Central memory CD8-positive, alpha-beta T cell (primary cell): ENCODE results near the gene TTBK1.

Experiments used
- ATAC-seq: fragments of 150-1000 bp; cut with Tn5 transposase; replicated peaks from 2 replicates; pipeline ENCODE4 v1.10.0; 2022; ENCODE audit warnings: mild to moderate bottlenecking, moderate FRiP score, moderate number of reproducible peaks; ENCODE audit not compliant: poor library complexity, severe bottlenecking; ENCODE audit errors: extremely low read depth
- DNase-seq, 2 donors: peaks; one replicate each; pipeline ENCODE4 v3.0.0; 2021; ENCODE audit warnings: low spot score in 2 of 2
- H3K27ac Mint-ChIP-seq: one replicate; pipeline ENCODE4 v1.8.0; 2022; ENCODE audit warnings: low read depth, mild to moderate bottlenecking, moderate library complexity, mixed read lengths
- H3K27me3 Mint-ChIP-seq: one replicate; pipeline ENCODE4 v1.8.0; 2022; ENCODE audit warnings: mixed read lengths
- H3K36me3 Mint-ChIP-seq: one replicate; pipeline ENCODE4 v1.8.0; 2022; ENCODE audit warnings: mild to moderate bottlenecking, moderate library complexity, mixed read lengths; ENCODE audit not compliant: insufficient read depth
- H3K4me1 Mint-ChIP-seq: one replicate; pipeline ENCODE4 v1.8.0; 2022; ENCODE audit warnings: mixed read lengths
- H3K4me3 Mint-ChIP-seq: one replicate; pipeline ENCODE4 v1.8.0; 2022; ENCODE audit warnings: mild to moderate bottlenecking, moderate library complexity, mixed read lengths
- H3K9me3 Mint-ChIP-seq: one replicate; pipeline ENCODE4 v1.8.0; 2022; ENCODE audit warnings: mixed read lengths

Gene TTBK1

GRCh38 chr6:43273707-43274106 is 30.4 kb downstream of the TTBK1 start:
- Mint-ChIP-seq H3K27ac (peak overlapping the region; percentile 56), H3K27me3 (peaks cover 40% of the 10 kb centered on the region), H3K4me1 (peaks cover 19% of the 10 kb centered on the region), H3K9me3 (no peaks in the 10 kb centered on the region), H3K4me3 (peak overlapping the region; percentile 72), H3K36me3 (peaks cover 6% of the 10 kb centered on the region)
- ATAC-seq, result no peak
- DNase-seq, result no peak

DNA sequence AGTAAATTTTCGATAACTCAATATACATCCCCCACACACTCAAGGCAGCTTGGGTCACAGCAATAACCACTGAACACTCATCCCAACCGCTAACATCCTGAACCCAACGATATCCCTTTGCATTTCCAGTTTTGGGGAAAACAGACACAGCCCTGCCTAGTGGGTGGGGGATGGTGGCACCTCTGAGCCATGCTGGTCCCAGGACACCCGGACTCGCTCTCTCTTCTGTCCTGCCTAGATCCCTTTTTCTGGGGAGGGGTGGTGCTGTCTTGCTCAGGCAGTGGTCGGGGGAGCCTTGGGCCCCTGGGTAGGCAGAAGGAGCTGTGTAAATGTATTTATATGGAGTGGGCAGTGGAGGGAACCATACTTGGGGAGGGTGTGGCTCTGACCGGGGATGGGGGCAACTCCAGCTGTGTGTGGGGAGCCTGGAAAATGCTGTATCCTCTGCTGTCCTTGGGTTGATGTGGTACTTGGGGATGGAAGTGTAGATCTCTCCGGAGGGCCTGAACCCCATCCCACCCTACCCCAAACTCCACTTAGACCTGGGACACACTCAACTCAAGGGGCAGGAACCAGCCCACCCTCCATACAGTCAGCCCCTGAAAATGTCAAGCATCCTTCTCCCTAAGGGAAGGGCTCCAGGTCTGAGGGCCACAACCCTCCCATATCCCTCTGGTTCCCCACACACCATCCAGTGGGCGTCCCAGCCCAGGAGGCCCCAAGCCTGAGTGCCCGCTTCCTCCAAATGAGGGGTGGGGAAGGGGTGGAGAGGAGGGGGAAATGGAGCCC is 31.0 kb downstream of the TTBK1 start:
- peaks cover 13% of the 10 kb centered on the region for H3K4me1 Mint-ChIP-seq
- H3K4me3 Mint-ChIP-seq, result peak overlapping the region; percentile 72

GRCh38 chr6:43274916-43275597 is 31.8 kb downstream of the TTBK1 start:
- Mint-ChIP-seq H3K27me3 (peaks cover 44% of the 10 kb centered on the region), H3K36me3 (peaks cover 7% of the 10 kb centered on the region), H3K9me3 (no peaks in the 10 kb centered on the region), H3K4me3 (peak overlapping the region; percentile 72), H3K27ac (peak overlapping the region; percentile 69), H3K4me1 (peaks cover 13% of the 10 kb centered on the region)
- ATAC-seq (peak; percentile 40), DNase-seq (no peak)

More for the DNA sequence above, 31.0 kb downstream of the TTBK1 start:
- Mint-ChIP-seq H3K27ac (peak overlapping the region; percentile 69), H3K36me3 (peaks cover 7% of the 10 kb centered on the region), H3K27me3 (peaks cover 42% of the 10 kb centered on the region), H3K9me3 (no peaks in the 10 kb centered on the region)
- no peak for ATAC-seq
- DNase-seq, result no peak

GRCh38 chr6:43275801-43276576 is 32.7 kb downstream of the TTBK1 start:
- H3K4me1 Mint-ChIP-seq, result peaks cover 13% of the 10 kb centered on the region
- peaks cover 7% of the 10 kb centered on the region for H3K36me3 Mint-ChIP-seq
- peak overlapping the region; percentile 72 for H3K4me3 Mint-ChIP-seq
- H3K9me3 Mint-ChIP-seq, result no peaks in the 10 kb centered on the region
- DNase-seq (no peak), ATAC-seq (peak; percentile 56)
- H3K27ac Mint-ChIP-seq, result no peak overlapping the region
- peaks cover 53% of the 10 kb centered on the region for H3K27me3 Mint-ChIP-seq

DNA sequence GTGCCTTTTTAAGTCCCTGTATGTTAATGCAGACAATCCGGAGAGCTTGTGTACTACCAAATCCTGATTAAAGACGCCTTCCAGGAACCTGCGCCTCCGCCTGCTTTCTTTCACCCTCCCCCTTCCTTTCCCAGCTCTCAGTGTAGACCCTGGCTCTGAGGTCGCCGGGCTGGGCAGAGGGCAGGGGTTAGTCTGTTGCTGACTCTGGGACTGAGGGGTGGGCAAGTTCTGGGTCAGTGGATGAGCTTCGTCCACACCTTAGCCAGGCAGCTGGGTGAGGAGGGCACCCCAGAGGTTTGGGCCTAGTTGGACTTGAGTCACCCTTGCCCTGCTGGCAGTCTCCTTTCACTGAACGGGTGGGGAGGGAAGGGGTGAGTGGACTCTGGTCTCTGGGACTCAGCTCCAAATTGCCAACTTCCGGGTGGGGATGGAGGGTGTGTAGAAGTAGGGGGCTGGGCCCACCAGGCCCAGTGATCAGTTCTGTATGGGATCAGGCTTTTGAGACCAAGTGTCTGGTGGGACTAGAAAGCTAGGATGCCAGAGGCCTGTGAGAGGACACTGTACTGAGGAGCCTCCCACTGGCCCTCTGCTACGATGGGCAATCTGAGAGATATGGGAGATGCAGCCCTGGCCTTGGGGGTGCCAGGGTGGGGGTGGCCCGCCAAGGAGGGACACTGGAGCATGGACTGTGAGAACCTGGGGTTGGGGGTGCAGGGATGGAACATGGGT is 33.5 kb downstream of the TTBK1 start:
- DNase-seq (no peak), ATAC-seq (no peak)
- Mint-ChIP-seq H3K36me3 (peaks cover 7% of the 10 kb centered on the region), H3K27me3 (peaks cover 61% of the 10 kb centered on the region), H3K27ac (no peak overlapping the region), H3K9me3 (no peaks in the 10 kb centered on the region), H3K4me3 (peak overlapping the region; percentile 72), H3K4me1 (peaks cover 13% of the 10 kb centered on the region)

DNA sequence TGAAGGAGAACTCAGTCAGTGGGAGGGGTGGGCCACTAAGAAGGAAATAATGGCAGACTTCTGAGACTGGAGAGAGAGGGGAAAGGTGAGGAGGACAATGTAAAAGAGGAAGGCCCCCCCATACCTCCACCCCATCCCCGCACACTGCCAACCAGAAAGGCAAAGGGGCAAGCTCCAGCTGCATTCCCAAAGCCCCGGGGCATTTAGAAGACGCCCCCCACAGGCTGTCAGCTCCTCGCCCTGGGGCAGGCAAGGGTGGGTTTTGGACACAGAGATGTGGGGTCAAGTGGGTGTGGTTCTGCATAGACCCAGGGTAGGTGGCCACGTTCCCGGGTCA is 34.0 kb downstream of the TTBK1 start:
- H3K36me3 Mint-ChIP-seq, result peaks cover 7% of the 10 kb centered on the region
- DNase-seq, result no peak
- peak overlapping the region; percentile 72 for H3K4me3 Mint-ChIP-seq
- no peak for ATAC-seq
- no peak overlapping the region for H3K27ac Mint-ChIP-seq
- H3K27me3 Mint-ChIP-seq, result peaks cover 66% of the 10 kb centered on the region
- H3K9me3 Mint-ChIP-seq, result no peaks in the 10 kb centered on the region
- H3K4me1 Mint-ChIP-seq, result peaks cover 13% of the 10 kb centered on the region

GRCh38 chr6:43277643-43278523 is 34.6 kb downstream of the TTBK1 start:
- Mint-ChIP-seq H3K27ac (peak overlapping the region; percentile 20), H3K9me3 (no peaks in the 10 kb centered on the region), H3K4me3 (no peak overlapping the region), H3K36me3 (peaks cover 8% of the 10 kb centered on the region), H3K4me1 (peaks cover 13% of the 10 kb centered on the region), H3K27me3 (peaks cover 72% of the 10 kb centered on the region)
- ATAC-seq (no peak), DNase-seq (no peak)

DNA sequence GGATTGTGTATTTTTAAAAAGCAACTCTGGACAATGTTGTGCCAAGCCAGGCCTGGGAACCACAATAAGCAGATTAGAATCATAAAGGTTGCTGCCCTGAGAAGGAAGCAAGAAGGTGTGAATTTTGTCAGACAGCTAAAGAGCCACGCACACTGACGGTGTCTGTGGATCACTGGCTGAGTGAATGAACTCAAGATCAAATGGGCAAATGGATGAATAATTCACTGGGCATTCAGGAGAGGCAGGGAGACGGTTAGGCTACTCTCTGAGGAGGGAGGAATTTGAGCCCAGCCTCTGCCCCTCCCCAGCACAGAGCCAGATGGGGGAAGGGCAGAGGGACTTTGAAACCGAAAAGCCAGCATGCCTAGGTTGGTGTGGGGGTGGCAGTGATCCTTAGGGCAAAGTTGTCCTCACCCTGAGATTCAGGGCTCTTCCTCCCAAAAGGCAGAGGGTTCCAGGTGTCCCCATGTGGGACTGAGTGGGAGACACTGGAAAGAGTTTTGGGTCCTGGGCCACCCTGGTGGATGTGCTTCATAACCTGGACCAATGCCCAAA is 35.3 kb downstream of the TTBK1 start:
- Mint-ChIP-seq H3K4me3 (no peak overlapping the region), H3K4me1 (peaks cover 13% of the 10 kb centered on the region), H3K27ac (peak overlapping the region; percentile 20), H3K36me3 (peaks cover 8% of the 10 kb centered on the region), H3K27me3 (peaks cover 75% of the 10 kb centered on the region), H3K9me3 (no peaks in the 10 kb centered on the region)
- no peak for DNase-seq
- no peak for ATAC-seq

- H3K36me3 Mint-ChIP-seq, result peaks cover 6% of the 10 kb centered on the region
- H3K9me3 Mint-ChIP-seq, result no peaks in the 10 kb centered on the region
- H3K4me3 Mint-ChIP-seq, result no peak overlapping the region
- H3K4me1 Mint-ChIP-seq, result peaks cover 13% of the 10 kb centered on the region
- peaks cover 62% of the 10 kb centered on the region for H3K27me3 Mint-ChIP-seq
- H3K27ac Mint-ChIP-seq, result no peak overlapping the region
- ATAC-seq (no peak), DNase-seq (no peak)
Measured at GRCh38 chr6:43280234-43280633, 37.0 kb downstream of the TTBK1 start.

GRCh38 chr6:43282060-43282459 is 38.8 kb downstream of the TTBK1 start:
- DNase-seq (no peak), ATAC-seq (no peak)
- H3K27me3 Mint-ChIP-seq, result peaks cover 65% of the 10 kb centered on the region
- H3K4me1 Mint-ChIP-seq, result peaks cover 6% of the 10 kb centered on the region
- H3K36me3 Mint-ChIP-seq, result peaks cover 4% of the 10 kb centered on the region
- H3K4me3 Mint-ChIP-seq, result no peak overlapping the region
- H3K27ac Mint-ChIP-seq, result no peak overlapping the region
- no peaks in the 10 kb centered on the region for H3K9me3 Mint-ChIP-seq

DNA sequence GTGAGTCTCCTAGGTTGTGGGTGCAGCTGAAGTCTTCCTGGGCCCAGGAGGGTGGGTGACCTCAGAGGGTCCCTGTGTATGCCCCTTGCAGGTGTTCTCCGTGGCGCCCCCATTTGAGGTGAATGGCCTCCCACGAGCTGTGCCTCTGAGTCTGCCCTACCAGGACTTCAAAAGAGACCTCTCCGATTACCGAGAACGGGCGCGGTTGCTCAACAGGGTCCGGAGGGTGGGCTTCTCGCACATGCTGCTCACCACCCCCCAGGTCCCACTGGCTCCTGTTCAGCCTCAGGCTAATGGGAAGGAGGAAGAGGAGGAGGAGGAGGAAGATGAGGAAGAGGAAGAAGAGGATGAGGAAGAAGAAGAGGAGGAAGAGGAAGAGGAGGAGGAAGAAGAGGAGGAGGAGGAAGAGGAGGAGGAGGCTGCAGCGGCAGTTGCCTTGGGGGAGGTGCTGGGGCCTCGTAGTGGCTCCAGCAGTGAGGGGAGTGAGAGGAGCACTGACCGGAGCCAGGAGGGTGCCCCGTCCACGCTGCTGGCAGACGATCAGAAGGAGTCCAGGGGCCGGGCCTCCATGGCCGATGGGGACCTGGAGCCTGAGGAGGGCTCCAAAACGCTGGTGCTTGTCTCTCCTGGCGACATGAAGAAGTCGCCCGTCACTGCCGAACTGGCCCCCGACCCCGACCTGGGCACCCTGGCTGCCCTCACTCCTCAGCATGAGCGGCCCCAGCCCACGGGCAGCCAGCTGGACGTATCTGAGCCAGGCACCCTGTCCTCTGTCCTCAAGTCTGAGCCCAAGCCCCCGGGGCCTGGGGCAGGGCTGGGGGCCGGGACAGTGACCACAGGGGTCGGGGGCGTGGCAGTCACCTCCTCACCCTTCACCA is 39.6 kb downstream of the TTBK1 start:
- H3K9me3 Mint-ChIP-seq, result no peaks in the 10 kb centered on the region
- H3K27me3 Mint-ChIP-seq, result peaks cover 64% of the 10 kb centered on the region
- H3K4me3 Mint-ChIP-seq, result no peak overlapping the region
- ATAC-seq (no peak), DNase-seq (no peak)
- H3K27ac Mint-ChIP-seq, result no peak overlapping the region
- H3K36me3 Mint-ChIP-seq, result peaks cover 4% of the 10 kb centered on the region
- peaks cover 6% of the 10 kb centered on the region for H3K4me1 Mint-ChIP-seq
